NCI-H524 (cell line): Measurements from ENCODE around the gene CLDND1.
"Not testable (repeated sequence)": the region's sequence is repeated elsewhere in the genome, so short reads cannot be mapped to it uniquely, and the experiment has no call there.

Experiments used
- DNase-seq, 2 experiments: peaks; one replicate each; lab custom pipeline; 2025; lab: John Stamatoyannopoulos, UW

Gene CLDND1

DNA sequence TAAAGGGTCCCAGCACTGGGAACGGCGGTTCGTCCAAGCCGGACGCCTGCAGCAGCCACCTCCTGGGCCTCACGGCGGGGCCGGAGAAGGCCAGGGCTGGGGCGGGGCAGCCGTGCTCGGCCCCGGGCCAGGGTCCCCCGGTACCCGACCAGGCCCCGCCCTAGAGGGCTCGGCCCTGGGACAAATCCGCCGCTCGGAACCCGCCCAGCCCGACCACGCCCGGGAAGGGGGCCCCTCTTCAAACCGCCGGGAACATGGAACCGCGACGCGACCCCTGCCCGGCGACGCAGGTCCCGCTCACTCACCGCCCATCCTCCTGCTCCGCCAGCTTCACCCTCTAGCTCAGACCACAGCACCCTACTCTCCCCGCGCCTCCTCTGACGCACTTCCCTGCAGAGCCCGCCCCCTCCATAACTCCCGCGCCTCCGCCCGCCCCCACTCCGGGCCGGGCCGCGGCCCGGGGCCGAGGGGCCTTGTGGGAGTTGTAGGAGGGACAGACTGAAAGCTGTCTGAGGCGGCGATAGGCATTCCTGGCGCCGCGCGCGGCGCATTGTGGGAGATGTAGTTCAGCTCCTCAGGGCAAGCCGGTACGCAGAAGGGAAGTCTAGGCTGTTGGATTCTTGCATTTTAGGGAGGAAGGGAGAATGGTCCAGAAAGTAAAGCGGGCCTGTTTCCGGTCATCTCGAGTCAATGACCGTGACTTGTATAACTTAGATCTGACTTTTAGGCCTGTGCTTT is at the start of gene CLDND1:
Gene CLDND1 (minus strand): TSS at position 359 of the 738 bp plus-strand sequence. CDS start 1,478 bp downstream, outside the sequence.
- peak; percentile 98 to 99 for DNase-seq

DNA sequence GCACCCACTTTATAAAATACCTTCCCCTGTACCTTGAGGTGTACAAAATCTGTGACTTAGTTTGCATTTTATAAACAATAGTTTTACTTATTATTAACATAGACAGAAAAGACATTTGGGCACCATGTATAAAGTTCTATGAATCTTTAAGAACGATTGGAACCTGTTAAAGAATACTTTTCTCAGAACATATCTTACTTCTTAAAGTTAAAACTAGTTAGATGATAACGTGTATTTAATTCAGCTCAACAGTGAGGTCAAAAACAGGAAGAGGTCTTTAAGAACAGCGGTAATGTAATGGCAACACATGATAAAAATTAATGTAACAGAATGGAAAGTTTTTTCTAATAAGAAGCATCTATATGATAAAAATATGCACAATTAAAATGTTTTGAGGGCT is 45.7 kb upstream of the CLDND1 start:
- no peak for DNase-seq

DNA sequence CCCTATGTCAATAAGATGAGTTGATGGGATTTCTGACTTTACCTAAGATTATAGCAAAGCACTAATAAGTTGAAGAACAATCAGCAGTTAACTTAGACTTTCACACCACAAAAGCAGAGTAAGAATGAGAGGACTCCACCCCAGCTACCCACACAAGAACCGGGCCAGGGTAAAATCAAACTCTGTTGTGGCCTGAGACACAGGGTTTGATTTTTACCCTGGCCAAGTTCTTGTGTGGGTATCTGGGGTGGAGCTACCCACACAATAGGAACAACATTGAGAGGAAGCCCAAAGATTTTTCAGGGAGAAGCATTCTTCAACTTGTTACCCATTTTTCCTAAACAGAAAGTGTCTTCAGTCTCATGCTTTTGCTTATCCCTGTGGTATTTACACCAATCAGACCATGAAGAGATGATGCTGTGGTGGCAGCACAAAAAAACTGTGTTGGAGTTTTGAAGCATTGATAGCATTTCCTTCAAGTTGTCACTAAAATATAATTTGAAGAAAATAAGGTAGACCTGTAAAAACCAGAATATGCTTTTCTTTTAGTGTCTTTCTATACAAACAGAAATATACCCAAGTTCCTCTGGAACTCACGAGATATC is 45.1 kb upstream of the CLDND1 start:
- no peak for DNase-seq

DNA sequence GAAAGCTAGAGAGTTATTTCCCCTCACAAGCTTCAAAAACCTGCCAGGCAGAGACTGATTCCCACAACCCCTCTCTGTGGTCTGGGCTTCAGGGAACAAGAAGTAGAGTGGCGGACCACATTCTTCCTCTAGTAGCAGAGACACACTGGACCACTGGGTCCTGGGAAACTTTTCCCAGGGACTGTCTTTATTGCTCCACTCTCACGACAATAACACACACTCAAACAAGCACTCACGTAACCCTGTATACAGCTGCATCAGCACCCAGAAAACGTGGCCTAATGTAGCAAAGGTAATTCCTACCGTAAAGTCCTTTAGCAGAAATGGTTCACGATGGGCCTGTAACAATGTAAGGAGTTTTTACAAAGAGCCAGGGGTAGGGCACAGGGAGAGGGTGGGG is 43.1 kb upstream of the CLDND1 start:
- DNase-seq = no peak

DNA sequence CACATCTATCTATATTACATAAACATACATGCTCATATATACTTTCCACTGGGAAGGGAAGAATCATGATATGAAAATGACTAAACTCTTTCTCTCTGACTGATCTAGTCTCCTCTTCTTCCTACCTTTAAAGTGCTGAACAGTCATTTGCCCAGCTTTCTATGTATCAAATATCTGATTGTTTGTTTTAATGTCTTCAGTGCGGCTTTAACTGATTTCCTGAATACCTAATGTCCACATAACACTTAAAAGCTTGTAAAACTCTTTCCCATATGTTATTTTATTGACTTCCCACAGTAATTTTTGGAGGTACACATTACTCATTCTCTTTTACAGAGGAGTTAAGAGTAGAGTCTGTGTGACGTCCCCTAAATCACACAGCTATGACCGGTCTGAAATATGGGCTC is 42.5 kb upstream of the CLDND1 start:
- no peak for DNase-seq

DNA sequence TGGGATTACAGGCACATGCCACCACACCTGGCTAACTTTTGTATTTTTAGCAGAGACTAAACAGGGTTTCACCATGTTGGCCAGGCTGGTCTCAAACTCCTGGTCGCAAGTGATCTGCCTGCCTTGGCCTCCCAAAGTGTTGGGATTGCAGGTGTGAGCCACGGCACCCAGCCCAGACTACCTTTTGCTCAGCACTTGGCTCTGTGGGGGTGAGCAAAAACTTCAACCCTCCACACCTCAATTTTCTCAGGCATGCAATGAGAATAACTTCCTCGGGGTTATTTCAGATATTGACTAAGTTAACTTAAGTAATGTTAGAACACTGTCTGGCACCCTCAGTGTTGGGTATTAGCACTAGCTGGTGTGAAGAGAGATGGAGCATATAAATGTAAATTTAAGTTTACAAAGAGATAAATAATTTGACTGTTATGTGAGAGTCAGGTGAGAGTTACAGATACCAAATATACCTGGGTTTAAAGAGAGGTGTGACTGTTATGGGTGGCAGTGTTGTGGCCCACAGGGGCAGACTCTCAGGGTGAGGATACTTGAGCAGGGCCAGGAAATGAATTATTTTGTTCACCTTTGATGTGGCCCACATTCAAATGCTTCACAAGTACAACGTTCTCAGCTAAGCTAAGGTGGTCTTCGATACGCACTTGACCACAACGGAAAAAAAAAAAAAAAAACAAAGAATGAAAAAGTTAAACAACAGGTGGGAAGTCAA is 41.7 kb upstream of the CLDND1 start:
- DNase-seq = no peak

DNA sequence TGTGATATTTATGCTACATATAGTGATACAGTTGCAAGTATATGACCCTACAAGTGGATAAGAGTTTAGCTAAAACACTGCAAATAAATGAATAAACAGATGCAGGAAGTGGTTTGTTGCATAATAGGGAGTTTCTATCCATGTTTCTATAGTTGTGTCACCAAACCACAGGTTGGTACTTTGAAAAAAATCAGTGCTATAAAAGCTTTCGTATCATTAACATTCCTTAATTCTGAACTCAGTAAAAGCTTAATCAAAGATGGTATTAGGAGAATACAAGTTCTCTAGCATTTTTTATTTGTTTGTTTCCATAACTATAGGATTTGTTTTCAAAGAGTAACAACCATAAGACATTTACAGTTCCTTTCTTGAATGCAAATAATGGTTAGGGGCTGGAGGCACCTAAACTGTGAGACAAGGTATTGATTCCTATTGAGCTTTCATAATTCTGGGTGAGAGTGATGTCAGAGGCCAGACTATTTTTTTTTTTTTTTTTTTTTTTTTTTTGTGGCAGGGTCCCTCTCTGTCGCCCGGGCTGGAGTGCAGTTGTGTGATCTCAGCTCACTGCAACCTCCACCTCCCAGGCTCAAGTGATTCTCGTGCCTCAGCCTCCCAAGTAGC is 41.1 kb upstream of the CLDND1 start:
- no peak for DNase-seq

DNA sequence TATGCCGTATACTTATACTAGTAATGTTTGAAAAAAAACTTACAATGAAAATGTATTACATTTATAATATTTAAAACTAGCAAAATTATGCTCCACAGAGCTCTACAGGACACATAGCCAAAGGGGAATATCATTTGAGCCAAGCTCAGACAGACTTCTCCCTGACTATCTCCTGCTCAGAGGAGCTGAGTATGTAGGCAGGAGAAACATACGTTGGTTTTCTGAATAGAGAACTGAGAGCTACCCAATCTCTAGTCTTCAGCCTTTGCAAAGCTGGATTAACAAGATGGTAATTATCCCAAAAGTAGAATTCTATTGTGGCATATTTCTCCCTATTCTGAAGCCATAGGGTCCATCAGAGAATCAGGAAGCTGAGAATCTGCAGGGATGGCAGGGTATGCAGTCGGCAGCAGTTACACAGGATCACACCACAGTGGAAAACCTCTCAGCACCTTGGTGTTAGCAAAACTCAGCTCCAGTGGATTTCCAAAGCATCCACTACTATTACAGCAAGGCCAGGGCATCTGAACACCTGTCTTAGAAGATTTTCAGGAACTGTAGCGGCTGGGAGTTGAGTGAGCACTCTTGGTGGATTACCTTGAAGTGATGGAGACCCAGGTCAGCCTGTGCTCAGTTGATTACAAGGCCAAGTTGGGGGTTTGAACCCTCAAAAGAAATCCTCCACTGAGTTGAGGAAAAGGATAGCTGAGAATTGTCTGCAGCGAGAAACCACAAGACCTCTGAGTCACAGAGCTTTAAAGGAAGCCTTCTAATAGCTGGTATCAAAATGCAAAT is 39.2 kb upstream of the CLDND1 start:
- DNase-seq = no peak

DNA sequence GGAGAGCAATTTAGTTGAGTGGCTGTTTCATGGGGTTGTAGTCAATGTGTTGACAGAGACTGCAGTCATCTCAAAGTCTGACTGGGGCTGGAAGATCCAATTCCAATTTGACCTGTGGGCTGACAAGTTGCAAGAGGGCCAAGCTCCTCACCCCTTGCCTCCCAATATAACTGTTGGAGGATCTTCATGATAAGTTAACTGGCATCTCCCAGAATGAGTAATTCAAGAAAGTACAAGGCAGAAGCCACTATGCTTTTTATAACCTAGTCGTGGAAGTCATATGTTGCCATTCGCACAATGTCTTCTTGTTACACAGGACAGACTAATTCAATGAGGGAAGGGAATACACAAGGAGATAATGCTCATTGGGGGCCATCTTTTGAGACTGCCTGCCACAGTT is 38.2 kb upstream of the CLDND1 start:
- DNase-seq = no peak

DNA sequence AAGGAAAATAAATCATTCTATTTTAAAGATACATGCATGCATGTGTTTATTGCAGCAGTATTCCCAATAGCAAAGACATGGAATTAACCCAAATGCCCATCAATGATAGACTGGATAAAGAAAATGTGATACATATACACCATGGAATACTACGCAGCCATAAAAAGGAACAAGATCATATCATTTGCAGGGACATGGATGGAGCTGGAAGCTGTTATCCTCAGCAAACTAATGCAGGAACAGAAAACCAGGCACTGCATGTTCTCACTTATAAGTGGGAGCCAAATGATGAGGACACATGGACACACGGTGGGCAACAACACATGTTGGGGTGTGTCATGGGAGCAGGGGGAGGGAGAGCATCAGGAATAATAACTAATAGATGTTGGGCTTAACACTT is 37.1 kb upstream of the CLDND1 start:
- not testable (repeated sequence) for DNase-seq

DNA sequence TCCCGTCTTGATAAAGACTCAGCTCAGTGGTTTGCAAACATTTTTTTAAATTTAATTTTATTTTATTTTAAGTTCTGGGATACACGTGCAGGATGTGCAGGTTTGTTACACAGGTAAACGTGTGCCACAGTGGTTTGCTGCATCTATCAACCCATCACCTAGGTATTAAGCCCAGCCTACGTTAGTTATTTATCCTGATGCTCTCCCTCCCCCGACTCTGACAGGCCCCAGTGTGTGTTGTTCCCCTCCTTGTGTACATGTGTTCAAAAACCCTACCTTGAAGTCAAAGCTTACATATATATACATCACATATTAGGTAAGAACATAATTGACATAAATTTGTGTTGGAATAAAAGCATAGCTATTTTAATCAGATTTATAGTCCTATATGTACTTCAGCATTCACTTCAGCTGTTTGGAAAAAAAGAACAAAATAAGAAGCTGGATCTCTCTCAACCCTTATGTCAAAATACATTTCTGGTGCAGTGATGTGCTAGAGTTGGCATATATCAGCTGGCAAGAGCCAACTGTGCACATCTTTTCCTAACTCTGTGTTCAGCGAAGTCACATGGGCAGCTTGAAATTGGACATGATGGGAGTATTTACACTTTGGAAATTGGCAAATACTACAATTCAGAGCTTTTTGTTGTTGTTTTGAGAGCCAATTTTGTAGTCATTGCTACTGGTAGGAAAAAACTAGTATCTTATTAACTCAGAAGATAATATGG is 35.6 kb upstream of the CLDND1 start:
- DNase-seq = no peak

DNA sequence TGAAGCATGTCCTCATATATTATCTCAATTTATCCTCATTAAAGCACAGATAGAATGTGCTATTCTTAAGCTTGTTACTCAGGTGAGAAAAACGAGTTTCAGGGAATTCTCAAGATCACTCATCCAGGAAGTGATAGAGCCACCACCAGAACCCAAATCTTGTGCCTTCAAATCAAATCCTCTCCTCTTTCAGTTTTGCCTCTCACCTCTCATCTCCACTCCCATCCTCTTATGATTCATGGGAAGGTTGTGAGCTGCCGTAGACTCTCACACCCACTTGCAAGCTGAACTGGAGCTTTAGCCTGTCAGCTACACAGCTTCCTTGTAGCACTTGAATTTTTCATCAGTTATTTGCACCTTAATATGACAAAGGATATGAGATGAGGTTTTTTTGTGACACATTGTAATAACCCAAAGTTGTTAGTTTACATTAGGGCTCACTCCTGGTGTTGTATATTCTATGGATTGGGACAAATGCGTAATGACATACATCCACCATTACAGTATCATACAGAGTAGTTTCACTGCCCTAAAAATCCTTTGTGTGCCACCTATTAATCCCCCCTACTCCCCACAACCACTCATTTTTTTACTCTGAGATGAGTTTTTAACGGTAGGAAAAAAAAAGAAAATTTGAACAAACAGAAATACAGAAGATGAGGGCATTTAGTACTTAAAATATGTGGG is 34.8 kb upstream of the CLDND1 start:
- no peak for DNase-seq

DNA sequence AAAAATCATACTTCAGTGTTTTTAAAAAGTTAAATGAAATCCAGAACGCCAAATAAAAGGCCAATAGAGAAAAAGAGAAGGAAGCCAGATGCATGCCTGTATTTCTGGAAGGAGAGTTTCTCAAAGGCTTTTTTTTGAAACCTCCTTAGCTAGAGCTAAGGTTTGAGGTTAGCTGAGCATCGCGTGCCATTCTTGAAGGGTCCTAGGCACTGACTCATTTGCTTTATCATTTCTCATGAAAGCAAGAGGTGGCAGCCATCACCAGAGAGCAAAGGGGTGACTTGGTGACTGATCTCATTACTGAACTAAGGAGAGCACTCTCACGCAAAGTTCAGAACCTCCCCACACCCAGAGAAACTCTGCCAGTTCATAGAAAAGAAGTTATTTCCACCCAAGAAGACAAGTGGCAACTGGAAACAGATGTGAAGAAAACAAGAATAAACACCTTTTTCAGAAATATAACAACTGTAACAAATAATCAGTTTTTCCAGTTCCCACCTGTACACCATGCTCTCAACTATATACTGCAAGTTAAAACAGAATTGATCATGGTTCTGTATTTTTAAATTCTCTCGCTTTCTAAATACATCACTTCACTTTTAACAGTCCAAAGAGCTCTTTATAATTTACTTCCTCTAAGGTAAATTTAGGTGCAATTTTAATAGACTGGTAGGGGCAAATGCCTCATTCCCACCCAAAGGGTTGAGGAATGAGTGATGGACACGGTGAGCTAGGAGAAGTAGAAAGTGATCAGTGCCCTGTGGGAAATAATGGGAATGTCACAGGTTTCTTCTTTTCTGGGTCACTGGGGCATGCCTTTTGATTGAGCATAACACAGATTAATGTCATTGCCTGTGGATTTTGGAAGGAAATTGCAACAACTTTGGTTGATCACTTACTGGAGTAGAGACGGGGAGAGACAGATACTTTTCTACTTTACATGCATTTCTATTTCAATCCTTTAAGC is 33.7 kb upstream of the CLDND1 start:
- no peak for DNase-seq

DNA sequence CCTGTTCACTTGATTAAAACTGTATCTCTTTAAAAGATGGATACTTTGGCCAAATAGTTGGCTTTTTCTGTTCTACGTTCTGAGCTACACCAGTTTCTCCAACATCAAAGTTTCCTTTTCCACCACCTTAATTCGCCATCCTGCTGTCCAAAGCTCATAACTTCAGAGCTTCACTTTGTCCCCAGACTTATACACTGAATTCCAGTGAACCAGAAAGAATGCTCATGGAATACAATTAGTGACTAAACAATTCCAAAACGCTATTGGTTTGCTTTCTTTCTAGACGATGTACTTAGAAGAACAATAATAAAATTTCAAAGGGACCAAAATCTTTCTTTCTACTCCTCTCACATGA is 32.3 kb upstream of the CLDND1 start:
- DNase-seq = no peak

DNA sequence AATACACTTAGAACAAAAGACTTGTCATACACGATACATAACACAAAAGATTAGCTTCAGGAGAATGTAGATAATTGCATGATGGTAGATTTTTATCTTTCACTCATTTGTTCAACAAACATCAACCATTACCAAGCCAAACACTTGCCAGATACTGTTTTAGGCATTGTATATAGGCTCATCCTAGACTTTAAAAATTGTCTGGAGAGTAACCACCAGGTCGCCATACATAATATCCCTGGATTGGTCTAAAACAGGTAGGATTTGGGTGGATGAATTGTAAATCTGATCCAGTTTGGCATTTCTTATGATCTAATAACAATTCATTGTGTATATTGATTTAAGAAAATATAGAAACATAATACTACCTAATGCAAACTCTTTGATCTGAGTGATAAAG is 31.9 kb upstream of the CLDND1 start:
- DNase-seq = no peak

DNA sequence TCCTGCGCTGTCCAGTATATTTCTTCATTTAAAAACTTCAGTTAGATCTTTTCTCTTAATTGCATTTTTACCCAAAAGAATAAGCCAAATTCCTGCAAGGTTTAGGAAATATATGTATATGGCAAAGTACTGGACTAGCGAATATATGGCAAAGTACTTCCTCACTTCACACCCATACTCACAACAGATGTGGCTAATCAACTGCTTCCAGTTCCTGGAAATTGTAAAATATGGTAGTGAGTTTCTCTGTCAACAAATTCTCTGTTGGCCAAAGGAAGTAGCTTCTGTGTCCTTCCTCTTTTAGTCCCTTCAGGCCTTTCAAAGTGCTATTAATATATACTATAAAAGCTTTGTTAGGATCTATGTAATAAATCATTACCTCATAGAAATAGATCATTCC is 31.1 kb upstream of the CLDND1 start:
- no peak for DNase-seq

DNA sequence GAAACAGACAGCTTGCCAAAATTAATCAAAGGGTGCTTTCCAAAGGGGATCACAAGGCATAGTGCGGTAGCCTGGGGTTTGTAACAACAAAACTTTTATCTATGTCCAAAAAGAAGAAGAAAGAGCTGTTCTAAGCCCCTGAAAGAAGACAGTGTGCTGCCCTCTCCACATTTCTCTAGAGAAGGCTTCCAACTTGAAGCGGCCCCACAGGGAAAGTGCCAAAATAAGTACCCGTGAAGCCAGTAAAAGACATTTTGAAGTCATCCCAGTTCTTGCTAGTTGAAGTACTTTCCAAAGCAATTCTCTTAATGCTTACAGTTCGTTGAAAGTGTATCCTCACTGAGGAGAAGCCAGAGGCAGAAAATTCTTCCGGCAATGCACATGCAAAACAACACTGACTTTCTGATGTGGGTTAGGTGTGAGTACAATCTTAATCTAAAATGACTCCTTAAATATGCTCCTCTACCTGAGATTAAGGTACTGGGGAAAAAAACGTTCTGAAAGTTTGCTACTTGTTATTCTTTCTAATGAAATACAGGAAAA is 30.4 kb upstream of the CLDND1 start:
- no peak for DNase-seq

DNA sequence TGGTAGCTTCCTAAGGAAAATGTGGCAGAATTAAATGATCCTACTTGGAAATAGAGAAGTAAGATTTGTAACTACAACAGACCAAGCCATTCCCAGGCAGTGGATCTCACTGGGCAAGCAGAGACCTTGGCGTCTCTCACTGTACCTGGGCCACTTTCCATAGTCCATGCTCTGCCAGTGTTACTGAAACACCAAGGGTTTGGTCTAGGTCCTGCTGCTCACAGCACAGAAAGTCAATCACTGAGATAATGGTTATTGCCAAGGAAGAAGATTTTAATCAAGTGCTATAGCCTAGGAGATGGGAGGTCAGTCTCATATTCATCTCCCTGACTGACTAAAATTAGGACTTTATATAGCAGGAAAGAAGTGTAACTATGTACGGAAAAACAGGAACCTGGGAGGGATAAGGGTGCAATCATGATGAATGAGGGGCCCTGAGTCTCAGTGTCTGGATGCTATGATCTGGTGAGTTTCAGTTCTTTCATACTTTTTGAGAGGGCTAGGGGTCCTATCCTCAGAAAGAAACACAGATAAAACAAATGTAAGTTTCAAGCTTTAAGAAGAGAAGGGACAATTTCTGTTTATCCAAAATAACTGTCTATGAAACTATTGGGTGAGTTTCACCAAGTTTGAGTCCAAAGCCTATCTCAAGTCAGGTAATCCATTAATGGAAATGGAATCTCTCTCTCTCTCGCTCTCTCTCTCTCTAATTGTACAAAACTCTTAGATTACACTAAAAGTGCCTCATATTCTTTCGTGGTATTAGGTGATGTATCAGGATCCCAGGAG is 29.7 kb upstream of the CLDND1 start:
- DNase-seq = no peak
